ENCODE measurements around the gene MVP.

MVP gene

DNA sequence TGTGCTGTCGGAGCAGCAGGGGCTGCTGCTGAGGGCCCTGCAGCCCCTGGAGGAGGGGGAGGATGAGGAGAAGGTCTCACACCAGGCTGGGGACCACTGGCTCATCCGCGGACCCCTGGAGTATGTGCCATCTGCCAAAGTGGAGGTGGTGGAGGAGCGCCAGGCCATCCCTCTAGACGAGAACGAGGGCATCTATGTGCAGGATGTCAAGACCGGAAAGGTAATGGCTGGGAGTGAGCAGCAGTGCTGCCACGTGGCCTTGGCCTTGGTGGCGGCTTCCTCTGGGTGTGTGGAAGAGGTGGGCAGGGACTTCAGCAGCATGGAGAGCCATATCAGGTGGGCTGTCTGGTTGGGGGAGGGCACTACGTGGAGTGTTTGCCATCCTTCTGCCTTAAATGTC, 20.0 kb downstream of the MVP start:
- H3K79me2 ChIP-seq (ENCODE audit: insufficient read depth, low read depth): no peaks in the 10 kb centered on the region
- no peaks in the 10 kb centered on the region for H4K20me1 ChIP-seq (ENCODE audit: insufficient read depth)
- H2AFZ ChIP-seq (ENCODE audit: low read depth): no peak overlapping the region
- H3K4me1 ChIP-seq (ENCODE audit: low read depth, poor library complexity, severe bottlenecking): no peaks in the 10 kb centered on the region
- H3K27me3 ChIP-seq (ENCODE audit: insufficient read depth, low read depth): no peaks in the 10 kb centered on the region
- H3K36me3 ChIP-seq (ENCODE audit: insufficient read depth): no peaks in the 10 kb centered on the region
- H3K4me3 ChIP-seq (IDR thresholded peaks at IDR 0.05; ENCODE audit: insufficient read depth, low read depth, low read length): no peak overlapping the region
- H3K27ac ChIP-seq: no peak overlapping the region
- no peak overlapping the region for H3K4me2 ChIP-seq
- no peak overlapping the region for H3K9ac ChIP-seq
- TF ChIP-seq, protein P1, sequence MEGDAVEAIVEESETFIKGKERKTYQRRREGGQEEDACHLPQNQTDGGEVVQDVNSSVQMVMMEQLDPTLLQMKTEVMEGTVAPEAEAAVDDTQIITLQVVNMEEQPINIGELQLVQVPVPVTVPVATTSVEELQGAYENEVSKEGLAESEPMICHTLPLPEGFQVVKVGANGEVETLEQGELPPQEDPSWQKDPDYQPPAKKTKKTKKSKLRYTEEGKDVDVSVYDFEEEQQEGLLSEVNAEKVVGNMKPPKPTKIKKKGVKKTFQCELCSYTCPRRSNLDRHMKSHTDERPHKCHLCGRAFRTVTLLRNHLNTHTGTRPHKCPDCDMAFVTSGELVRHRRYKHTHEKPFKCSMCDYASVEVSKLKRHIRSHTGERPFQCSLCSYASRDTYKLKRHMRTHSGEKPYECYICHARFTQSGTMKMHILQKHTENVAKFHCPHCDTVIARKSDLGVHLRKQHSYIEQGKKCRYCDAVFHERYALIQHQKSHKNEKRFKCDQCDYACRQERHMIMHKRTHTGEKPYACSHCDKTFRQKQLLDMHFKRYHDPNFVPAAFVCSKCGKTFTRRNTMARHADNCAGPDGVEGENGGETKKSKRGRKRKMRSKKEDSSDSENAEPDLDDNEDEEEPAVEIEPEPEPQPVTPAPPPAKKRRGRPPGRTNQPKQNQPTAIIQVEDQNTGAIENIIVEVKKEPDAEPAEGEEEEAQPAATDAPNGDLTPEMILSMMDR (conservative IDR thresholded peaks at IDR 0.05; ENCODE audit: low read depth, low read length): no peak

GRCh38 chr16:29841631-29842030, 21.4 kb downstream of the MVP start:
- TF ChIP-seq, protein P1 (conservative IDR thresholded peaks at IDR 0.05; ENCODE audit: low read depth, low read length): no peak
- no peak overlapping the region for H3K4me2 ChIP-seq
- no peaks in the 10 kb centered on the region for H3K79me2 ChIP-seq (ENCODE audit: insufficient read depth, low read depth)
- H2AFZ ChIP-seq (ENCODE audit: low read depth): no peak overlapping the region
- H4K20me1 ChIP-seq (ENCODE audit: insufficient read depth): no peaks in the 10 kb centered on the region
- H3K4me1 ChIP-seq (ENCODE audit: low read depth, poor library complexity, severe bottlenecking): no peaks in the 10 kb centered on the region
- H3K36me3 ChIP-seq (ENCODE audit: insufficient read depth): no peaks in the 10 kb centered on the region
- no peak overlapping the region for H3K9ac ChIP-seq
- H3K4me3 ChIP-seq (IDR thresholded peaks at IDR 0.05; ENCODE audit: insufficient read depth, low read depth, low read length): no peak overlapping the region
- no peak overlapping the region for H3K27ac ChIP-seq
- no peaks in the 10 kb centered on the region for H3K27me3 ChIP-seq (ENCODE audit: insufficient read depth, low read depth)

GRCh38 chr16:29842732-29843346, 22.6 kb downstream of the MVP start:
- Histone ChIP-seq H3K27ac (no peak overlapping the region), H3K4me1 (ENCODE audit: low read depth, poor library complexity, severe bottlenecking) (no peaks in the 10 kb centered on the region), H3K27me3 (ENCODE audit: insufficient read depth, low read depth) (no peaks in the 10 kb centered on the region), H4K20me1 (ENCODE audit: insufficient read depth) (no peaks in the 10 kb centered on the region), H3K4me2 (no peak overlapping the region), H3K4me3 (IDR thresholded peaks at IDR 0.05; ENCODE audit: insufficient read depth, low read depth, low read length) (no peak overlapping the region), H3K9ac (no peak overlapping the region), H3K36me3 (ENCODE audit: insufficient read depth) (no peaks in the 10 kb centered on the region), H2AFZ (ENCODE audit: low read depth) (no peak overlapping the region), H3K79me2 (ENCODE audit: insufficient read depth, low read depth) (no peaks in the 10 kb centered on the region)
- TF ChIP-seq, protein P1 (conservative IDR thresholded peaks at IDR 0.05; ENCODE audit: low read depth, low read length): 0 out of 2 replicates have a peak, but pooled peaks have one; percentile 15

- Histone ChIP-seq H3K4me1 (ENCODE audit: low read depth, poor library complexity, severe bottlenecking) (no peaks in the 10 kb centered on the region), H4K20me1 (ENCODE audit: insufficient read depth) (no peaks in the 10 kb centered on the region), H3K79me2 (ENCODE audit: insufficient read depth, low read depth) (no peaks in the 10 kb centered on the region), H3K4me3 (IDR thresholded peaks at IDR 0.05; ENCODE audit: insufficient read depth, low read depth, low read length) (no peak overlapping the region), H3K9ac (no peak overlapping the region), H3K27ac (no peak overlapping the region), H3K36me3 (ENCODE audit: insufficient read depth) (no peaks in the 10 kb centered on the region), H3K4me2 (no peak overlapping the region), H2AFZ (ENCODE audit: low read depth) (no peak overlapping the region), H3K27me3 (ENCODE audit: insufficient read depth, low read depth) (no peaks in the 10 kb centered on the region)
- TF ChIP-seq, protein P1 (conservative IDR thresholded peaks at IDR 0.05; ENCODE audit: low read depth, low read length): no peak
Observed at GRCh38 chr16:29843931-29844330, 23.7 kb downstream of the MVP start.

Measured in KMS-11 (cell line).